Vagina (tissue), 2 donors: ENCODE measurements around the gene ARHGAP45.

Experiments used
- POLR2A ChIP-seq, 2 donors: fragments of 450-650 bp; IDR thresholded peaks; one replicate each; pipeline ENCODE4 v1.6.1; 2017; ENCODE audit warnings: antibody characterized with exemption in 2 of 2, mild to moderate bottlenecking in 2 of 2, moderate library complexity in 2 of 2
- TF ChIP-seq, protein P1 (sequence below), 3 experiments: fragments of 450-650 bp in 2 of 3; fragments of 200-600 bp in 1 of 3; sonication (generic) in 1 of 3; IDR thresholded peaks; one replicate each; pipeline ENCODE4 v1.5.1; 2017 to 2019; ENCODE audit warnings: antibody characterized with exemption in 3 of 3, mild to moderate bottlenecking in 2 of 3, moderate library complexity in 2 of 3

DNA sequence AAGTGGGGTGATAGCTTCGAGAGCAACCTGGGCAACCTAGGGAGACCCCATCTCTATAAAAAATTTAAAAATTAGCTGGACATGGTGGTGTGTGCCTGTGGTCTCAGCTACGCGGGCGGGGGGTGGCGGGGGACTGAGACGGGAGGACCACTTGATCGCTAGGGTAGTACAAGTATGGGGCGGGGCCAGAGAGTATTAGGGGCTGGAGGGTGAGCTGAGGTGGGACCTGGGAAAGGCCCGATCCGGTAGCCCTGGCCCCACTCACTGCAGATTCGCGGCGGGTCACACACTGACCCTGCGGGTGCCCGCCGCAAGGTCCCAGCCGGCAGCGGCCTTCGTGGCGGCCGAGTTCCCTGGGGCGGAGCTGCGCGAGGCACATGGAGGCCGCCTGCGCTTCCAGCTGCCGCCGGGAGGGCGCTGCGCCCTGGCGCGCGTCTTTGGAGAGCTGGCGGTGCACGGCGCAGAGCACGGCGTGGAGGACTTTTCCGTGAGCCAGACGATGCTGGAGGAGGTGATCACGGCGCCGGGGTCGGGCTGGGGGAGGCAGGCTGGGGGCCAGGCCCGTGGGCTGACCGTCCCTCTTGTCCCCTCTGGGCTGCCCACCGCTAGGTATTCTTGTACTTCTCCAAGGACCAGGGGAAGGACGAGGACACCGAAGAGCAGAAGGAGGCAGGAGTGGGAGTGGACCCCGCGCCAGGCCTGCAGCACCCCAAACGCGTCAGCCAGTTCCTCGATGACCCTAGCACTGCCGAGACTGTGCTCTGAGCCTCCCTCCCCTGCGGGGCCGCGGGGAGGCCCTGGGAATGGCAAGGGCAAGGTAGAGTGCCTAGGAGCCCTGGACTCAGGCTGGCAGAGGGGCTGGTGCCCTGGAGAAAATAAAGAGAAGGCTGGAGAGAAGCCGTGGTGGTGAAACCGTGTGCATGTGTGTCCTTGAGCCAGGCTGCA, 2.0 kb upstream of the ARHGAP45 start:
- no peak for TF ChIP-seq POLR2A (IDR thresholded peaks at IDR 0.05)
- TF ChIP-seq, protein P1, sequence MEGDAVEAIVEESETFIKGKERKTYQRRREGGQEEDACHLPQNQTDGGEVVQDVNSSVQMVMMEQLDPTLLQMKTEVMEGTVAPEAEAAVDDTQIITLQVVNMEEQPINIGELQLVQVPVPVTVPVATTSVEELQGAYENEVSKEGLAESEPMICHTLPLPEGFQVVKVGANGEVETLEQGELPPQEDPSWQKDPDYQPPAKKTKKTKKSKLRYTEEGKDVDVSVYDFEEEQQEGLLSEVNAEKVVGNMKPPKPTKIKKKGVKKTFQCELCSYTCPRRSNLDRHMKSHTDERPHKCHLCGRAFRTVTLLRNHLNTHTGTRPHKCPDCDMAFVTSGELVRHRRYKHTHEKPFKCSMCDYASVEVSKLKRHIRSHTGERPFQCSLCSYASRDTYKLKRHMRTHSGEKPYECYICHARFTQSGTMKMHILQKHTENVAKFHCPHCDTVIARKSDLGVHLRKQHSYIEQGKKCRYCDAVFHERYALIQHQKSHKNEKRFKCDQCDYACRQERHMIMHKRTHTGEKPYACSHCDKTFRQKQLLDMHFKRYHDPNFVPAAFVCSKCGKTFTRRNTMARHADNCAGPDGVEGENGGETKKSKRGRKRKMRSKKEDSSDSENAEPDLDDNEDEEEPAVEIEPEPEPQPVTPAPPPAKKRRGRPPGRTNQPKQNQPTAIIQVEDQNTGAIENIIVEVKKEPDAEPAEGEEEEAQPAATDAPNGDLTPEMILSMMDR (IDR thresholded peaks at IDR 0.05), result peak; percentile 6 to 51 (median 40)
